HG03558 (cell line): ENCODE measurements around the gene FBXO27.
"Not testable (repeated sequence)": the region's sequence is repeated elsewhere in the genome, so short reads cannot be mapped to it uniquely, and the experiment has no call there.

Experiments used
- ATAC-seq: cut with Tn5 transposase; IDR thresholded peaks from one replicate; pipeline ENCODE4 v1.9.1; 2021; ENCODE audit warnings: moderate number of reproducible peaks; ENCODE audit not compliant: unreplicated experiment; ENCODE audit errors: extremely low read depth

The FBXO27 gene

GRCh38 chr19:39046037-39046821 is 13.9 kb upstream of the FBXO27 start:
- no peak for ATAC-seq

- no peak for ATAC-seq
These were observed 13.2 kb upstream of the FBXO27 start for GRCh38 chr19:39045506-39045905.

- no peak for ATAC-seq
These were observed 5.7 kb upstream of the FBXO27 start for GRCh38 chr19:39038098-39038497.

GRCh38 chr19:39037194-39037593 is 4.8 kb upstream of the FBXO27 start:
- no peak for ATAC-seq

GRCh38 chr19:39036581-39036980 is 4.2 kb upstream of the FBXO27 start:
- no peak for ATAC-seq

- no peak for ATAC-seq
These were observed 834 bp downstream of the FBXO27 start for GRCh38 chr19:39031368-39032062.

GRCh38 chr19:39030854-39031367 is 1.4 kb downstream of the FBXO27 start:
- no peak for ATAC-seq

- ATAC-seq: no peak
These were observed 7.3 kb downstream of the FBXO27 start for GRCh38 chr19:39024875-39025641.

GRCh38 chr19:39021063-39021462 is 11.3 kb downstream of the FBXO27 start:
- ATAC-seq: no peak

GRCh38 chr19:39017646-39018045 is 14.7 kb downstream of the FBXO27 start:
- no peak for ATAC-seq

- no peak for ATAC-seq
These were observed 15.3 kb downstream of the FBXO27 start for GRCh38 chr19:39017026-39017425.

- no peak for ATAC-seq
These were observed 18.3 kb downstream of the FBXO27 start for GRCh38 chr19:39014037-39014436.

- ATAC-seq: no peak
These were observed 23.3 kb downstream of the FBXO27 start for GRCh38 chr19:39009001-39009400.

- ATAC-seq: no peak
These were observed 24.2 kb downstream of the FBXO27 start for GRCh38 chr19:39008137-39008536.

- no peak for ATAC-seq
These were observed 25.3 kb downstream of the FBXO27 start for GRCh38 chr19:39007096-39007495.

- no peak for ATAC-seq
These were observed 27.9 kb downstream of the FBXO27 start for GRCh38 chr19:39004403-39004802.

GRCh38 chr19:39003796-39004195 is 28.6 kb downstream of the FBXO27 start:
- no peak for ATAC-seq

- ATAC-seq: no peak
These were observed 29.2 kb downstream of the FBXO27 start for GRCh38 chr19:39003188-39003587.

- ATAC-seq: no peak
These were observed 31.3 kb downstream of the FBXO27 start for GRCh38 chr19:39001041-39001440.

GRCh38 chr19:38997576-38997975 is 34.8 kb downstream of the FBXO27 start:
- not testable (repeated sequence) for ATAC-seq

- ATAC-seq: no peak
These were observed 39.1 kb downstream of the FBXO27 start for GRCh38 chr19:38993271-38993670.
